IMR-90 (cell line): Measurements from ENCODE around the gene SYNC. TPM values are rescaled to one million over a fixed set of nuclear protein-coding genes. Genes with fewer than 3 reads are reported as not detected.
A peak's percentile ranks its signal among the peaks of the same experiment; 100 is the strongest.

Source experiments
- ATAC-seq: fragments of 200-7000 bp; cut with Tn5 transposase; 2 replicates; pipeline ENCODE4 v1.9.1; 2020; ENCODE audit warnings: low read depth, mild to moderate bottlenecking, moderate library complexity
- BruUV-seq: library from RNA; stranded (reverse); fragments of 400-500 nt; replicated peaks from 2 replicates; lab custom pipeline; 2021; lab: Mats Ljungman, UMichigan
- CTCF ChIA-PET: fragments of 300-600 bp; formaldehyde crosslinking; extraction: SDS; loops from one replicate; lab custom pipeline; 2021; ENCODE audit warnings: antibody characterized with exemption; lab: Yijun Ruan, JAX
- POLR2A ChIA-PET: fragments of 300-600 bp; sonication (Branson Sonifier 250); formaldehyde crosslinking; loops from one replicate; lab custom pipeline; 2022; ENCODE audit warnings: antibody characterized with exemption; ENCODE audit not compliant: unreplicated experiment; lab: Charles Lee
- DNase-seq: peaks from one replicate; pipeline ENCODE4 v3.0.0; 2013
- H2AFZ ChIP-seq: replicated peaks from 2 replicates; pipeline ENCODE3; 2013; ENCODE audit warnings: low read length, mild to moderate bottlenecking; ENCODE audit not compliant: poor library complexity
- H2AK5ac ChIP-seq: 2 replicates; pipeline ENCODE4 v1.6.1; 2013; ENCODE audit warnings: low read depth, low read length, inconsistent platforms
- H2AK9ac ChIP-seq: replicated peaks from 2 replicates; pipeline ENCODE3; 2013; ENCODE audit warnings: mild to moderate bottlenecking, low read depth, low read length, moderate library complexity; ENCODE audit not compliant: poor library complexity
- H2BK120ac ChIP-seq: 2 replicates; pipeline ENCODE4 v1.6.1; 2013; ENCODE audit warnings: low read depth, low read length, inconsistent platforms
- H2BK15ac ChIP-seq: 3 replicates; pipeline ENCODE4 v1.6.1; 2013; ENCODE audit warnings: low read depth, low read length, inconsistent platforms
- H2BK20ac ChIP-seq: 2 replicates; pipeline ENCODE4 v1.6.1; 2013; ENCODE audit warnings: low read depth, mild to moderate bottlenecking, inconsistent platforms, low read length, moderate library complexity
- H2BK5ac ChIP-seq: 2 replicates; pipeline ENCODE4 v1.6.1; 2013; ENCODE audit warnings: mild to moderate bottlenecking, low read depth, low read length, inconsistent platforms; ENCODE audit not compliant: poor library complexity, severe bottlenecking
- H3K14ac ChIP-seq: replicated peaks from 2 replicates; pipeline ENCODE4 v1.6.1; 2013; ENCODE audit warnings: low read depth, low read length, inconsistent platforms
- H3K18ac ChIP-seq: 2 replicates; pipeline ENCODE4 v1.6.1; 2013; ENCODE audit warnings: low read depth, low read length, control low read depth
- H3K23ac ChIP-seq: 2 replicates; pipeline ENCODE4 v1.6.1; 2013; ENCODE audit warnings: low read depth, low read length, inconsistent platforms
- H3K27ac ChIP-seq: 2 replicates; pipeline ENCODE4 v1.5.1; 2013; ENCODE audit warnings: mild to moderate bottlenecking, control low read depth, low read length; ENCODE audit not compliant: insufficient read depth
- H3K27me3 ChIP-seq: 2 replicates; pipeline ENCODE4 v1.6.1; 2013; ENCODE audit warnings: low read length; ENCODE audit not compliant: control insufficient read depth, insufficient read depth
- H3K36me3 ChIP-seq: 2 replicates; pipeline ENCODE4 v1.6.1; 2013; ENCODE audit warnings: low read length, mixed read lengths; ENCODE audit not compliant: control insufficient read depth, insufficient read depth
- H3K4ac ChIP-seq: 2 replicates; pipeline ENCODE4 v1.6.1; 2013; ENCODE audit warnings: low read depth, low read length, inconsistent platforms
- H3K4me1 ChIP-seq: 2 replicates; pipeline ENCODE4 v1.6.1; 2013; ENCODE audit warnings: low read length, mixed read lengths; ENCODE audit not compliant: control insufficient read depth, insufficient read depth
- H3K4me2 ChIP-seq: 2 replicates; pipeline ENCODE4 v1.6.1; 2013; ENCODE audit warnings: low read depth, mild to moderate bottlenecking, control low read depth, low read length, moderate library complexity
- H3K4me3 ChIP-seq: 2 replicates; pipeline ENCODE4 v1.5.1; 2013; ENCODE audit warnings: low read depth, mild to moderate bottlenecking, control low read depth, low read length, moderate library complexity; ENCODE audit not compliant: insufficient read depth
- H3K56ac ChIP-seq: 2 replicates; pipeline ENCODE4 v1.6.1; 2013; ENCODE audit warnings: low read length, inconsistent platforms; ENCODE audit not compliant: insufficient read depth; ENCODE audit errors: extremely low read depth
- H3K79me1 ChIP-seq, 2 experiments: 2 replicates each; pipeline ENCODE4 v1.6.1; 2013; ENCODE audit warnings: low read length in 2 of 2, inconsistent platforms in 1 of 2, low read depth in 1 of 2
- H3K9ac ChIP-seq: 2 replicates; pipeline ENCODE4 v1.6.1; 2013; ENCODE audit warnings: low read depth, low read length, control low read depth
- H3K9me1 ChIP-seq: 2 replicates; pipeline ENCODE4 v1.6.1; 2013; ENCODE audit warnings: low read length, inconsistent platforms; ENCODE audit not compliant: insufficient read depth
- H3K9me3 ChIP-seq: 2 replicates; pipeline ENCODE4 v1.6.1; 2013; ENCODE audit warnings: low read length; ENCODE audit not compliant: control insufficient read depth, insufficient read depth
- H4K20me1 ChIP-seq: 2 replicates; pipeline ENCODE4 v1.6.1; 2013; ENCODE audit warnings: low read length, inconsistent platforms; ENCODE audit not compliant: insufficient read depth
- H4K5ac ChIP-seq: 2 replicates; pipeline ENCODE4 v1.6.1; 2013; ENCODE audit warnings: mild to moderate bottlenecking, low read depth, low read length, control low read depth
- H4K8ac ChIP-seq, 2 experiments: 2 replicates each; pipeline ENCODE4 v1.6.1; 2013; ENCODE audit warnings: low read depth in 2 of 2, low read length in 2 of 2, control low read depth in 1 of 2, inconsistent platforms in 1 of 2
- H4K91ac ChIP-seq: 2 replicates; pipeline ENCODE4 v1.6.1; 2013; ENCODE audit warnings: low read depth, low read length, inconsistent platforms; ENCODE audit not compliant: insufficient read depth
- BHLHE40 ChIP-seq: fragments of 150-350 bp; IDR thresholded peaks from 2 replicates; pipeline ENCODE4 v1.6.1; 2016; ENCODE audit warnings: mild to moderate bottlenecking, low read depth, low read length
- FOS ChIP-seq: fragments of 150-350 bp; IDR thresholded peaks from 2 replicates; pipeline ENCODE4 v1.6.1; 2016; ENCODE audit warnings: low read depth, low read length
- MAFK ChIP-seq: IDR thresholded peaks from 2 replicates; pipeline ENCODE4 v1.6.1; 2012; ENCODE audit warnings: low read depth, low read length, improper control_type of control experiment
- MXI1 ChIP-seq: IDR thresholded peaks from 2 replicates; pipeline ENCODE4 v1.6.1; 2012; ENCODE audit warnings: low read depth, mild to moderate bottlenecking, low read length, moderate library complexity, borderline replicate concordance
- RCOR1 ChIP-seq: IDR thresholded peaks from 2 replicates; pipeline ENCODE4 v1.6.1; 2012; ENCODE audit warnings: mild to moderate bottlenecking, low read length, improper control_type of control experiment; ENCODE audit not compliant: insufficient replicate concordance
- RFX5 ChIP-seq: IDR thresholded peaks from 2 replicates; pipeline ENCODE4 v1.8.0; 2012; ENCODE audit warnings: low read depth, mild to moderate bottlenecking, low read length, moderate library complexity
- SMC3 ChIP-seq: fragments of 150-350 bp; IDR thresholded peaks from 2 replicates; pipeline ENCODE4 v1.6.1; 2016; ENCODE audit warnings: low read depth, mild to moderate bottlenecking, antibody characterized with exemption, low read length, moderate library complexity
- WGBS, 2 experiments: methylation state at CpG; one replicate each; pipeline versions ENCODE4 v1.1.5 to v1.1.7; 2013; ENCODE audit warnings: missing lambda C conversion rate in 2 of 2; ENCODE audit not compliant: insufficient read length in 1 of 2; ENCODE audit errors: extremely low coverage in 2 of 2; 5-methylcytosine and 5-hydroxymethylcytosine counted together
- dilution Hi-C: fragments of 300-500 bp; cut with HindIII; formaldehyde crosslinking; loops from one replicate; pipeline ENCODE4 v1.14.3; 2018; ENCODE audit warnings: low sequenced_read_pairs; ENCODE audit not compliant: unreplicated experiment
- in situ Hi-C: fragments of 300-500 bp; cut with MboI; formaldehyde crosslinking; loops from 3 replicates; pipeline ENCODE4 v1.14.3; 2019; ENCODE audit warnings: low sequenced_read_pairs, inconsistent platforms, mixed read lengths
- intact Hi-C: fragments of 100-400 bp; cut with micrococcal nuclease; formaldehyde crosslinking; loops from 2 replicates; pipeline ENCODE4 v1.10.0; 2022
- polyA plus RNA-seq, 3 experiments: library from polyadenylated mRNA; depleted of rRNA; stranded (reverse); fragments of >200 nt; gene quantifications; 2 replicates each; pipeline ENCODE4 v1.2.3, GENCODE V29; 2012; ENCODE audit warnings: low replicate concordance in 1 of 3
- total RNA-seq: library from RNA; depleted of rRNA; stranded (reverse); fragments of >200 nt; gene quantifications from 2 replicates; pipeline ENCODE4 v1.2.3, GENCODE V29; 2012

The SYNC gene
- total and polyA plus RNA-seq, 2 of the 4 experiments (the other 2 are of a cell fraction), result 48.9 to 103 TPM

GRCh38 chr1:32727876-32728275 is 25.3 kb upstream of the SYNC start:
- Histone ChIP-seq H2AK9ac (no peak overlapping the region), H3K79me1 (no peaks in the 10 kb centered on the region), H3K9me3 (no peaks in the 10 kb centered on the region), H3K18ac (no peak overlapping the region), H3K23ac (no peak overlapping the region), H4K20me1 (no peaks in the 10 kb centered on the region), H3K9me1 (peaks cover 15% of the 10 kb centered on the region), H2AFZ (peak overlapping the region; percentile 56), H3K4me1 (peaks cover 13% of the 10 kb centered on the region), H4K8ac (no peak overlapping the region), H2BK120ac (no peak overlapping the region; the same call in 1 of the 2 replicates), H2BK20ac (no peak overlapping the region), H3K4ac (no peak overlapping the region; the same call in 1 of the 2 replicates), H2BK15ac (no peak overlapping the region; the same call in 2 of the 3 replicates), H3K36me3 (no peaks in the 10 kb centered on the region), H2BK5ac (no peak overlapping the region), H4K91ac (no peak overlapping the region), H3K4me3 (no peak overlapping the region), H2AK5ac (no peak overlapping the region; the same call in 1 of the 2 replicates), H3K4me2 (no peak overlapping the region), H4K5ac (no peak overlapping the region), H3K27me3 (no peaks in the 10 kb centered on the region), H3K9ac (no peak overlapping the region), H3K14ac (no peak overlapping the region), H3K27ac (no peak overlapping the region), H3K56ac (no peak overlapping the region)
- DNase-seq (no peak), ATAC-seq (no peak)
- POLR2A ChIA-PET, result no interaction called here
- dilution Hi-C loops (no loop called here), intact Hi-C loops (no loop called here), in situ Hi-C loops (no loop called here)
- CTCF ChIA-PET, result interaction anchor here (2.9 kb wide), 1 partner anchor 16 kb away, joined by 11 read pairs; no protein-coding TSS in a partner anchor
- TF ChIP-seq RFX5 (no peak), RCOR1 (no peak), FOS (no peak), SMC3 (no peak), BHLHE40 (no peak), MXI1 (no peak), MAFK (no peak)
- WGBS, 2 experiments, result no CpG with 5 or more reads among the region's 1 CpG
- no TSS peak for BruUV-seq
